SIG-M5 treated with dmso at 0.1 percent for 504 hours (cell line): ENCODE measurements around the gene RGPD4.

Experiments used
- DNase-seq: peaks from one replicate; lab custom pipeline; 2025; ENCODE audit not compliant: unreplicated experiment; lab: John Stamatoyannopoulos, UW

Gene RGPD4

GRCh38 chr2:107927034-107927534 lies 100.4 kb downstream of the RGPD4 start:
- no peak for DNase-seq

GRCh38 chr2:107931412-107931811 lies 104.7 kb downstream of the RGPD4 start:
- DNase-seq: no peak

- DNase-seq: no peak
These were observed 105.8 kb downstream of the RGPD4 start for GRCh38 chr2:107932488-107932887.

GRCh38 chr2:107932979-107933378 lies 106.3 kb downstream of the RGPD4 start:
- DNase-seq: peak; percentile 8

- no peak for DNase-seq
These were observed 110.0 kb downstream of the RGPD4 start for GRCh38 chr2:107936433-107937359.
